Measurements from ENCODE around the gene GALT.
A peak's percentile ranks its signal among the peaks of the same experiment; 100 is the strongest.

GALT gene

GRCh38 chr9:34625186-34625486, 21.3 kb upstream of the GALT start:
- Histone ChIP-seq H2AFZ (no peak overlapping the region), H3K27me3 (ENCODE audit: control insufficient read depth, insufficient read depth, low read length) (no peaks in the 10 kb centered on the region), H3K79me2 (no peaks in the 10 kb centered on the region)

DNA sequence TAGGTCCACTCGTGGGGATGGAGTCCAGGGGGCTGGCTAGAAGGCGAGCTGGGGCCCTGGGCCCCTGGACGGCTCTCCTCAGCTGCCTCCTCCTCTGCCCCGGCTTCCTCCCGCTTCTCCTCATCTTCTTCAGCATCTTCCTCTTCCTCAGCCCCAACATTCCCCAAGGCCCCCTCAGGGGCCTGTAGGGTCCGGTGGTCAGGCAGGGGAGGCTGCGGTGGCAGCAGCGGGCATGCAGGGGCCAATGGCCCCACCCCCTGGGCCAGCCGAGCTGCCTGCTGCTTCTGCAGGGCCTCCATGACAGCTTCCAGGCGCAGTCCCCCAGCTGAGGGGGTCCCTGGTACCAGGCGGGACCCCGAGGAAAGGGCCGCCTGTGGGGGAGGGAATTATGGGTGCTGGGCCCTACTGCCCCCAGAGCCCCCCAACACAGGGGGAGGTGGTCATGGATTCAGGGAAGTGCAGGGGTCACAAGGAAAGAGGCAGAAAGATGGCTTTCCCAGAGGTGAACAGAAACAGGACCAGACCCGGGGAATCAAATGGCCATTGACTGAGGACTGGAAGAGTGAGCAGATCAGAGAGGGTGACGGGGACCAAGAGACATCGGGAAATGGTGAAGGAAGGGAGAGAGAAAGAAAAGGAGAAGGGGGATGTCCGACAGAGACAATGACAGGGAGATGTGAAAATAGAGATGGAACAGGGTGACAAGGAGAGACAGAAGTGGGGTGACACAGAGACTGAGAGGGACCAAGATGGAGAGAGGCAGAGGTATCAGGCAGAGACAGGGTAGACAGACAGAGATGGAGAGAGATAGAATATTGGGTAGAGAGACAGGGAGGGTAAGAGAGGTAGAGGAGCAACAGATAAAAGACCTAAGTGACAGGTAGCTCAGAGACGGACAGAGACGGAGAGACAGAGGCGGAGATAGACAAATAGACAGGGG, 18.5 kb upstream of the GALT start:
- H2AFZ ChIP-seq: peak overlapping the region; percentile 64
- H3K36me3 ChIP-seq (ENCODE audit: control insufficient read depth, insufficient read depth, low read length): no peaks in the 10 kb centered on the region
- H3K4me3 ChIP-seq (ENCODE audit: low read depth, low read length): peak overlapping the region; percentile 35
- H3K79me2 ChIP-seq: no peaks in the 10 kb centered on the region
- TF ChIP-seq, protein P1, sequence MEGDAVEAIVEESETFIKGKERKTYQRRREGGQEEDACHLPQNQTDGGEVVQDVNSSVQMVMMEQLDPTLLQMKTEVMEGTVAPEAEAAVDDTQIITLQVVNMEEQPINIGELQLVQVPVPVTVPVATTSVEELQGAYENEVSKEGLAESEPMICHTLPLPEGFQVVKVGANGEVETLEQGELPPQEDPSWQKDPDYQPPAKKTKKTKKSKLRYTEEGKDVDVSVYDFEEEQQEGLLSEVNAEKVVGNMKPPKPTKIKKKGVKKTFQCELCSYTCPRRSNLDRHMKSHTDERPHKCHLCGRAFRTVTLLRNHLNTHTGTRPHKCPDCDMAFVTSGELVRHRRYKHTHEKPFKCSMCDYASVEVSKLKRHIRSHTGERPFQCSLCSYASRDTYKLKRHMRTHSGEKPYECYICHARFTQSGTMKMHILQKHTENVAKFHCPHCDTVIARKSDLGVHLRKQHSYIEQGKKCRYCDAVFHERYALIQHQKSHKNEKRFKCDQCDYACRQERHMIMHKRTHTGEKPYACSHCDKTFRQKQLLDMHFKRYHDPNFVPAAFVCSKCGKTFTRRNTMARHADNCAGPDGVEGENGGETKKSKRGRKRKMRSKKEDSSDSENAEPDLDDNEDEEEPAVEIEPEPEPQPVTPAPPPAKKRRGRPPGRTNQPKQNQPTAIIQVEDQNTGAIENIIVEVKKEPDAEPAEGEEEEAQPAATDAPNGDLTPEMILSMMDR (IDR thresholded peaks at IDR 0.05): no peak
- no peaks in the 10 kb centered on the region for H3K27me3 ChIP-seq (ENCODE audit: control insufficient read depth, insufficient read depth, low read length)
- H3K9me3 ChIP-seq (ENCODE audit: control insufficient read depth, low read length): no peaks in the 10 kb centered on the region
- H3K4me1 ChIP-seq: peaks cover 3% of the 10 kb centered on the region
- no peak overlapping the region for H3K27ac ChIP-seq
- no peak overlapping the region for H3K9ac ChIP-seq
- peak overlapping the region; percentile 77 for H3K4me2 ChIP-seq (ENCODE audit: low read length)

More at GRCh38 chr9:34625186-34625486, 21.3 kb upstream of the GALT start:
- Histone ChIP-seq H3K4me2 (ENCODE audit: low read length) (no peak overlapping the region), H3K27ac (no peak overlapping the region), H3K9ac (no peak overlapping the region), H3K4me3 (ENCODE audit: low read depth, low read length) (no peak overlapping the region), H3K9me3 (ENCODE audit: control insufficient read depth, low read length) (no peaks in the 10 kb centered on the region), H3K36me3 (ENCODE audit: control insufficient read depth, insufficient read depth, low read length) (no peaks in the 10 kb centered on the region), H3K4me1 (peaks cover 3% of the 10 kb centered on the region)
- TF ChIP-seq, protein P1 (IDR thresholded peaks at IDR 0.05): no peak

- Histone ChIP-seq H3K27me3 (ENCODE audit: control insufficient read depth, insufficient read depth, low read length) (no peaks in the 10 kb centered on the region), H3K4me3 (ENCODE audit: low read depth, low read length) (peak within 1 kb of the TSS; percentile 35), H3K36me3 (ENCODE audit: control insufficient read depth, insufficient read depth, low read length) (no peaks in the 10 kb centered on the region), H2AFZ (peak within 1 kb of the TSS; percentile 64), H3K4me1 (peaks cover 3% of the 10 kb centered on the region), H3K9ac (no peak within 1 kb of the TSS), H3K27ac (no peak within 1 kb of the TSS), H3K79me2 (no peaks in the 10 kb centered on the region), H3K9me3 (ENCODE audit: control insufficient read depth, low read length) (no peaks in the 10 kb centered on the region), H3K4me2 (ENCODE audit: low read length) (peak within 1 kb of the TSS; percentile 77)
- TF ChIP-seq, protein P1 (IDR thresholded peaks at IDR 0.05): no peak
Measured at GRCh38 chr9:34628656-34629490, 17.6 kb upstream of the GALT start, which contains the start of gene ARID3C. ARID3C (minus strand) TSS chr9:34629066; CDS start chr9:34628014, 1,052 bp downstream.

DNA sequence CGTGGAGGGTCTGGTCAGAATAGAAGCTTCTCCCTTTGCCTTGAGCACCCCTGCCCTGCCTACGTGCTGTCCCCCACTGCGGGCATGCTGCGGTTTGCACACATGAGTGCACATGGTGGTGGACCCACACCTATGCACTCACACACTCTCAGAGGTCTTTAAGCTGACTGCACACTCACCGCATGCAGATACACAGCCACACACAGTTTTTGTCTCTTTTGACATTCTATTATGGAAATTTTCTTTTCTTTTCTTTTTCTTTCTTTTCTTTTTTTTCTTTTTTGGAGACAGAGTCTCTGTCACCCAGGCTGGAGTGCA, 17.0 kb upstream of the GALT start:
- TF ChIP-seq, protein P1 (IDR thresholded peaks at IDR 0.05): no peak
- Histone ChIP-seq H3K4me3 (ENCODE audit: low read depth, low read length) (peak overlapping the region; percentile 35), H3K9ac (no peak overlapping the region), H3K36me3 (ENCODE audit: control insufficient read depth, insufficient read depth, low read length) (no peaks in the 10 kb centered on the region), H2AFZ (no peak overlapping the region), H3K27me3 (ENCODE audit: control insufficient read depth, insufficient read depth, low read length) (no peaks in the 10 kb centered on the region), H3K4me1 (peaks cover 3% of the 10 kb centered on the region), H3K4me2 (ENCODE audit: low read length) (peak overlapping the region; percentile 77), H3K79me2 (no peaks in the 10 kb centered on the region), H3K27ac (no peak overlapping the region), H3K9me3 (ENCODE audit: control insufficient read depth, low read length) (no peaks in the 10 kb centered on the region)

Data from parathyroid adenoma (tissue), 2 donors.